ENCODE results near the gene BARX1.
"Not testable (repeated sequence)": the region's sequence is repeated elsewhere in the genome, so short reads cannot be mapped to it uniquely, and the experiment has no call there.

The BARX1 gene

DNA sequence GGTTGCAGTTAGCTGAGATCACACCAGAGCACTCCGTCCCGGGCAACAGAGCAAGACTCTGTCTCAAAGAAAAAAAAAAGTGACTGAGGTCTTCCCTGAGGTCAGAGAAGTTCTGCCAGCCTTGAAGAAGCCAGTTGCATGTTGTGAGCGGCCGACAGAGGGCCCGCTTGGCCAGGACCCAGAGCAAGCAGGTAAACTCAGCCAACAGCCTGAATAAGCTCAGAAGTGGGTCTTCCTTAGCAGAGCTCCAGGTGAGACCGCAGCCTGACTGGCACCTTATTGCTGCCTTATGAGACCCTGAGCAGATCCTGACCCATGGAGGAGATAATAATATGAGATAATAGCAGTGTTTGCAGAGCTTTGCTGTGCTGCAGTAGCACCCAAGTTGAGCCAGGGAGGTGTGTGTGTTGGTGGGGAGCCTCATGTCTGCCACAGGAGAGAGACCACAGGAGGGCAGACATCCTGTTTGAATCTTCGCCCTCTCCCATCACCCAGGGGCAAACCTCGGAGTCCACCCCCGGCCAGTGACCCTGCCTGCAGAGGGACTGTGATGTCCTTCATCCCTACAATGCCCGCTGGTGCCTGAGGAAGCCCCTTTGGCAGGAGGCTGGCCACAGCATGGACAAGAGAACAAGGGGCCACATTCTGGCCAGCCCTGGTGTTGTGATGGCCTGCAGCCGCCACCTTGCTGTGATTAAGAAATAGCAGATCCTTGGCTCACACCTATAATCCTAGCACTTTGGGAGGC, 10.8 kb upstream of the BARX1 start:
- no peak for DNase-seq (ENCODE audit: low read depth, low spot score)

- no peak for DNase-seq (ENCODE audit: low read depth, low spot score)
These were observed 9.5 kb upstream of the BARX1 start for GRCh38 chr9:93964685-93965084.

DNA sequence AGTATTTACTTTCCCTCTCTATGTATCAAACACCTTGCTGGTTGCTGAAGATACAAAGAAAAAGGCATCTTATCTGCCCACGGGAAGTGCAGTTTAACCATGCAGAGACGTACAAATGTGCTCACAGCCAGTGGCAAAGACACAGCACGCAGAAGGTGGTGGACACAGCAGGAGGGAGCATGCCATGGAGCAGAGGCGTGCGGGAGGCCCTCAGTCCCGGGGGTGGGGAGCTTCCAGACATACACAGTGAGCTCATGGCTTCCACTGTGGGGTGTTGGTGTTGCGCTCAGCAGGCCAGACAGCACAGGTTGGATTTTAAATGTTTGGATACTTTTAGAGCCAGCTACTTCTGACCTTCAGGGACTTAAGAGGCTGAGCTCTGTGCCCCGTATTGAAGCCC, 8.8 kb upstream of the BARX1 start:
- DNase-seq (ENCODE audit: low read depth, low spot score) = no peak

- not testable (repeated sequence) for DNase-seq (ENCODE audit: low read depth, low spot score)
These were observed 8.3 kb upstream of the BARX1 start for GRCh38 chr9:93963489-93963888.

DNA sequence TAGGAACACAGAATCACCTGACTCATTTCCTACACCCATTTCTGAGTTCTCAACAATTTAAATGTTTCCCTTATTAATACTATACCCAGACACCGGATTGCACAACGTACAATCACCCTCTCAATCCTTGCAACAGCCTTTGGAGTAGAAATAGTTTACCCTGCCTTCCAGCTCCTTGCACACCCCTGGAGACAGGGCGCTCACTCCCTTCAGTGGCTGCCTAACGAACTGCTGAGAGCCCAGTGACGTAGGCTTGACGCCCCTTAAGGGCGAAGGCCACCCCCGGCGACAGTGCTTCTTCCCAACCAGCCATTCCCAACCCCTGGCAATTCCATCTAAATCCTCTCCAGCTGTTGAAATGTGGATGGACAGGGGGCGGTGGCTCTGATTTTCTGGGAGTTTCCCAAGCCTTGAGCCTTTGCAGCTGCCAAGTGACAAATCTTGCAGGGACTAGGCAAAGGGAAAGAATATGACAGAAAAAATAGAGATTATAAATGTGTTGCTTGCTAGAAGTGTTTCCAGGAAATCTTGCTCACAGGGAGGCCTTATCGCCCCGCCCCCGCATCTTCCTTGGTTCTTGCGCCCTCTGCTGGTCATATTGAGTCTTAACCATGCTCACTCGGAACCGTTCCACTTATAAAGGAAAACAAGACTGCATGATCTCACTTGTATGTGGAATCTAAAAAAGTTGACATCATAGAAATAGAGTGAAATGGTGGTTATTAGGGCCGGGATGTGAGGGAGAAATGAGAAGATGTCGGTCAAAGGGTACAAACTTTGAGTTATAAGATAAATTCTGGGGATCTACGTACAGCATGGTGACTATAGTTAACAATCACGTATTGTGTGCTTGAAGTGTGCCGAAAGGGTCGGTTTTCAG, 7.6 kb upstream of the BARX1 start:
- DNase-seq (ENCODE audit: low read depth, low spot score) = peak; percentile 55

GRCh38 chr9:93962017-93962416, 6.9 kb upstream of the BARX1 start:
- no peak for DNase-seq (ENCODE audit: low read depth, low spot score)

GRCh38 chr9:93960971-93961841, 6.1 kb upstream of the BARX1 start:
- no peak for DNase-seq (ENCODE audit: low read depth, low spot score)

GRCh38 chr9:93960221-93960970, 5.2 kb upstream of the BARX1 start:
- DNase-seq (ENCODE audit: low read depth, low spot score) = no peak

DNA sequence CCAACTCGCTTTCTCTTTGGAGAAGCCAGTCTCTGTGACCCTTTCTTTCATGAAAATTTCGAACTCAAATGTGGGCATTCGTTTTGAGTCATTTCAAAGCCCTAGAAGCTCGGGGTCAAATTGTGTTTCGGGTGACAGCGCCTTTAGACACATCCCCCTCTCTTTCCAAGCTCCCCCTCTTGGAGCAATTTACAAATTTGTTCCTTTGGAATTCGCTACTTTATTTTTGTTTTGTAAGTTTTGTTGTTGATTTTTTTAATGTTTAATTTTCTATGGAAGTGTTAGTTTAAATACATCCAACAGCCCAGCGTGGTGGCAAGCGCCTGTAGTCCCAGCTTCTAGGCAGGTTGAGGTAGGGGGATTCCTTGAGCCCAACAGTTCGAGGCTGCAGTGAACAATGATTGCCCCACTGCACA, 4.6 kb upstream of the BARX1 start:
- DNase-seq (ENCODE audit: low read depth, low spot score) = no peak

DNA sequence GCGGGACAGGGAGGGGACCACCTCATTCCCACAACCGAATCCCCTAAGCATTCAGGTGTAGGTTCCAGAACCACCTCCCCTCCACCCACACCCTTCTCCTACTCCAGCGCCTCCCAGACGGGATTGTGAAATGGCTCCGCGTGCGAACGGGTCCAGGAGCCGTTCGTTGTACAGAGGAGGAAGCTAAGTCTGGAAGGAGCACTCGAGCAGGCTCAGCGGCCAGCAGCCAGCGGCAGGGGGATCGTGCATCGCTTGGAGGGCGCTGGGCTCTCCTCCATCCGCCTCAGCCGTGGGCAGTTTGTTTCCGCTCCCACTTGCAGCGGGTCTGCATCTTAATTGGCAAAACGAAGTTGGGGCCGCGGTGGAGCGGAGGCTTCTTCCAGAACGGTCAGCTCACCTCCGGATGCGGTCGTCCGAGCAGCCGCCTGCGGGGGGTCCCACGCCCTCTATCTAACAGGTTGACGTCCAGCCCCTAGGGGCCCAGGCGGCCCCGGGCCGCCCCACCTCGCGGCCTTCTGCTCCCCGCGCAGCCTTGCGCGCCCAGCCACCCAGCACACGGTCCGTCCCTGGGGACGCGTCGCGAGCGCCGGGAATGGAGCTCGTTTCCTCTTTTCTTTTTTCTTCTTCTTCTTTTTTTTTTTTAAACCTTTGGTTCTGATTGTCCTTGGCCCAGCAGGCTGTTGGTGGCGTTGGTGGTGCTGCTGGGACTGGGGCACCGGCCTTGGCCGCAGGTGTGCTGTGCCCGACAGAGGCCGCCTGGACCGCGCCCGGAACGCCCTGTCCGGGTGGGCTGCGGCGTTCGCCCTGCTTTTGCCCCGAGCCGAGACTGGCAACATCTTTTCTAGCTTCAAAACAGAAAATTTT, 3.9 kb upstream of the BARX1 start:
- no peak for DNase-seq (ENCODE audit: low read depth, low spot score)

DNA sequence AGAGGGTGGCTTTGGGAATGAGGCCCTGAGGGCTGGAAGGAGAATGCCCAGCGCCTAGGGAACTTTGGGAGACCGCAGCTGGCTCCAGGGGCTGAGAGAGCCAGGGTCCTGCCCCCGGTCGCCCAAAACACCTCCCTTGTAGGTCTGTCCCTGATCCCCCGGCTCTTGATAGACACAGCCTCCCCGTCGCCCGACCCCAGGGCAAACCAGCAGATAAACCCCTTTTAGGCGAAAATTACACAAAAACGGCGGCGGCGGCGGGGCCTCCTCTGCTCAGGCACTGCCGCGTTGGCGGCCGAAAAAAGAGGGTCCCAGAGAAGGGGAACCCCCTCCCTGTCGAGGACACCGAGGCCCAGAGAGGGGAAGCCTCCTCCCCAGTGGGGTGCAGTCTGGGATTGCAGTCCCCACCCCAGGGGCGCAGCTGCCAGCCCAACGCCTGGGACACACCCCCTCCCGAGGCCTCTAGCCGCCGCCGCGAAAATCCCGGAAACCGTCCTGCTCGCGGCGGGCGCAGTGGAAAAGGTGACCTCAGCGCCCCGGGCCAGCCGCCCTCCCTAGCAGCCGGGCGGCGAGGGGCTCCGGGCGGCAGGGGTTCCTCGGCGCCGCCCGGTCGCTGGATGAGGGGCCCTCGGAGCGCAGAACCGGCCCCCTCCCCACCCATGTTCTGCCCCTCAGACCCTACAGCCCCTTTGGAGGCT, 3.1 kb upstream of the BARX1 start:
- DNase-seq (ENCODE audit: low read depth, low spot score) = no peak

DNA sequence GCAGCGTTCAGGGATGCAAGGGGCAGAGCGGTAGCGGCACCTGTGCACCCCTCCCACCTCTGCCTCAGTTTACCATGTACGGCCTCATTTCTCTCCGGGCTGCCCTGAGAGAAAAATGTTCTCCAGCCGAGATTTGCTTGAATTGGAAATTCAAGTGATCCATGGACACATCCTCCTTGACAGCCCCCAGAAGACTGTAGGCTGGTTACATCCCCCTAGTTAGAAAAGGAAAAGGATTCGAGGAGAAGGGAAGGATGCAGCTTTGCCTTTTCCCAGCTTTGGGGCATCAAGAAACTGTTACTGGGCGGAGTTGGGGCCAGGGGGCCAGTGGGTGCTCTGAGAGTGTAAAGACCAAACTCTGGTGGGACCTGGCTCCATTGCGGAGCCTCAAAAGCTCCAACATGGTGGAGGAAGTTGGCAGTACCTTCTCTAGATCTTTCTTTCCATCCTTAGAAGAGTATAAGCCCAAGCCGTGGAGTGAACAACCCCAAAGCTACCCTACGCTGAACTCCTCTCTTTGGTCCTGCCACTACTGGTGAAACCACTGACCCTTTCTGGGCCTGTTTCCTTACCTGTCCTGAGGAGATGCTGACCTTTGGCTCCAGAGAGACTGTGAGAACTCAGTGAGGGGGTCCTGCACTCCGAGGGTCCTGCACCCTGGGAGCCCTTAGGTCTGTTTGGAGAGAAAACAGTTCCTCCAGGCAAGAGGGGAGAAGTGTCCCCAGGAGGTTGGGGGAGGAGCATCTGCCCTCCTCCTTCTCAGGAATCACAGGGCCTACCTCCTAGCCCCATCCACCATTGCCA, 1.0 kb upstream of the BARX1 start:
- DNase-seq (ENCODE audit: low read depth, low spot score) = no peak

DNA sequence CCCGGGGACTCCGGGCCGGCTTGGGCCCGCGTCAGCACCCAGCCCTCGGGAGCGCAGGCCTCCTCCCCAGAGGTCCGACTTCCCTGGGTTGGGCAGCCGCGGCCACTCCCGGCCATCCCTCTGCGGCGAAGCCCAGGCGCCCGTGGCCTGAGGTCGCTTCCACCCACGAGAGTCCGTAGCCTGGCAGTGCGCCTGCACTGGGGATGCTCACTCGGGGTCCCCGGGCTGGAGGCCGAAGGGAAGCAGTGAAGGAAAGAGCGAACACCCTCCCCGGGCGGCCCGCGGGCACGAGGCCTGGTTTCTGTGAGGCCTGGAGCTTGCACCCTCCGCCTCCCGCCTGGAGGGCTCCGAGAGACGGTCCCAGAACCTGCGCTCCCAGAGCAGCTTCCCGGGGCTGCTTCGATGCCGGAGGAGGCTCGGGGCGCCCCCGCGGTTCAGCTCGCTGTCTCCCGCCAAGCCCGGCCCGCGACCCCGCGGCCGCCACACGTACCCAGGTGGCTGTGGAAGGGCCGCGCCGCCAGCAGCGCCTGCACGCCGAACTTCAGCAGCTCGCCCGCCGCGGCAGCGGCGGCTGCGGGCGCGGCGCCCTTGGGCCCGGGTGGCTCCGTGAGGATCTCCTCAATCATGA, 607 bp downstream of the BARX1 start:
- no peak for DNase-seq (ENCODE audit: low read depth, low spot score)

GRCh38 chr9:93953496-93954433, 1.4 kb downstream of the BARX1 start:
- no peak for DNase-seq (ENCODE audit: low read depth, low spot score)

GRCh38 chr9:93952784-93953495, 2.2 kb downstream of the BARX1 start:
- no peak for DNase-seq (ENCODE audit: low read depth, low spot score)

DNA sequence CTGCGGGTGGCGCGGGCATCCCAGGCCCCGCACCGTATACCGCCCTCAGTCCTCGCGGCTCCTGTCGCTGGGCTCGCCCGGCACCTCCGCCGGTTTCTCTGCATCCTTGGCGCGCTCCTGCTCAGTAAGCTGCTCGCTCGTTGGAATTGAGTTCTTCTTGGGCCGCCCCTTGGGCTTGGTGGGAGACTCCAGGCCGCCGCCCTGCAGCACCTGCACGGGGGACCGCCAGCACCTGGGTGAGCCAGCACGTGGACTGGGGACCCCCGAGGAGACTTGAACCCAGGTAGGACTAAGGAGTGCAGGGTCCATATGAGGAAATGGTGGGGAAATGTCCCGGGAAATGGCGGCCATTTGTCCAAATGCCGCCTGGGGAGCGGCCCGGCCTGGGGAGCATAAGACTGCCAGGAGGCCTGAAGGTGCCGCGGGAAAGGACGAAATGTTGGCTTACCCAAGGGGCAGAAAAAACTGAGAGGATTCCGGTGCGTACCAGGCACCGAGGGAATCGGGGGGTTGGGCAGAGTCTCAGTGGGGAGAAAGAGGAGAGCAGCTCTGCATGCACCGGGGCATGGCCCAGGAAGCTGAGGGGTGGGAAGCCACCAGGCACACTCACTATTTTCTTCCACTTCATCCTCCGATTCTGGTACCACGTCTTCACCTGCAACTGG, 2.9 kb downstream of the BARX1 start:
- no peak for DNase-seq (ENCODE audit: low read depth, low spot score)
